ENCODE results near the gene BCL7B. TPM values are rescaled to one million over a fixed set of nuclear protein-coding genes. Genes with fewer than 3 reads are reported as not detected.
"Not testable (repeated sequence)": the region's sequence is repeated elsewhere in the genome, so short reads cannot be mapped to it uniquely, and the experiment has no call there.

Gene BCL7B
- total RNA-seq, 1 donor from 2014 or later: 68.6 TPM

- not testable (repeated sequence) for H3K27me3 Mint-ChIP-seq (ENCODE audit: low read depth)
- H3K36me3 Mint-ChIP-seq (ENCODE audit: low read depth): peaks cover 85% of the 10 kb centered on the region
Observed at GRCh38 chr7:73495507-73495906, 62.0 kb downstream of the BCL7B start.

GRCh38 chr7:73489976-73490375, 67.5 kb downstream of the BCL7B start:
- no peaks in the 10 kb centered on the region for H3K27me3 Mint-ChIP-seq (ENCODE audit: low read depth)
- peaks cover 3% of the 10 kb centered on the region for H3K4me1 Mint-ChIP-seq (ENCODE audit: low read depth)
- intact Hi-C loops (cut with micrococcal nuclease): no loop called here
- H3K36me3 Mint-ChIP-seq (ENCODE audit: low read depth): peaks cover 69% of the 10 kb centered on the region
- DNase-seq (ENCODE audit: low spot score): no peak
- no peak overlapping the region for H3K27ac Mint-ChIP-seq
- no peak overlapping the region for H3K4me3 Mint-ChIP-seq (ENCODE audit: low read depth)
- no peaks in the 10 kb centered on the region for H3K9me3 Mint-ChIP-seq

More at GRCh38 chr7:73495507-73495906, 62.0 kb downstream of the BCL7B start:
- DNase-seq (ENCODE audit: low spot score); H3K9me3 Mint-ChIP-seq; intact Hi-C loops (cut with micrococcal nuclease); H3K4me3 Mint-ChIP-seq (ENCODE audit: low read depth); H3K27ac Mint-ChIP-seq; H3K4me1 Mint-ChIP-seq (ENCODE audit: low read depth): not testable (repeated sequence)

GRCh38 chr7:73487486-73487885, 70.0 kb downstream of the BCL7B start:
- DNase-seq (ENCODE audit: low spot score): no peak
- Mint-ChIP-seq H3K4me3 (ENCODE audit: low read depth) (no peak overlapping the region), H3K9me3 (no peaks in the 10 kb centered on the region), H3K4me1 (ENCODE audit: low read depth) (peaks cover 6% of the 10 kb centered on the region), H3K36me3 (ENCODE audit: low read depth) (peaks cover 66% of the 10 kb centered on the region), H3K27ac (no peak overlapping the region), H3K27me3 (ENCODE audit: low read depth) (no peaks in the 10 kb centered on the region)
- intact Hi-C loops (cut with micrococcal nuclease): no loop called here

Other genes with a start within 250 kb of the BCL7B start
- gene NSUN5, start 248.9 kb downstream of the BCL7B start, total RNA-seq: 58.3 and 63.2 TPM in 2 replicates
- gene TRIM50, start 229.6 kb downstream of the BCL7B start, total RNA-seq: not detected in 2 replicates
- not detected in 2 replicates for gene FKBP6, start 229.5 kb downstream of the BCL7B start, total RNA-seq
- gene FZD9, start 123.9 kb downstream of the BCL7B start, total RNA-seq: 0.30 and 0.51 TPM in 2 replicates
- 99.6 and 101 TPM in 2 replicates for gene BAZ1B, start 35.4 kb downstream of the BCL7B start, total RNA-seq
- 43.3 and 43.9 TPM in 2 replicates for gene TBL2, start 20.9 kb upstream of the BCL7B start, total RNA-seq
- not detected in 2 replicates for gene MLXIPL, start 66.8 kb upstream of the BCL7B start, total RNA-seq
- 0.30 and 0.34 TPM in 2 replicates for gene VPS37D, start 110.1 kb upstream of the BCL7B start, total RNA-seq
- 9.2 TPM in 2 replicates for gene DNAJC30, start 125.8 kb upstream of the BCL7B start, total RNA-seq
- gene BUD23, start 125.9 kb upstream of the BCL7B start, total RNA-seq: 96.0 and 109 TPM in 2 replicates
- gene STX1A, start 162.0 kb upstream of the BCL7B start, total RNA-seq: 17.2 and 17.6 TPM in 2 replicates
- gene ABHD11, start 181.1 kb upstream of the BCL7B start, total RNA-seq: 17.3 and 18.2 TPM in 2 replicates
- gene CLDN3, start 212.6 kb upstream of the BCL7B start, total RNA-seq: not detected in 2 replicates

All from activated T-helper 2 cell treated with anti-CD3 and anti-CD28 coated beads, Interferon-gamma antibody, Interleukin-2, Interleukin-4, amounts not matched to agents 10 μg/mL and 5 μg/mL and 100 μg/mL, durations not matched to agents 14 hours and 24 hours and 36 hours (primary cell).